ENCODE data around the gene ZNF189. TPM values are rescaled to one million over a fixed set of nuclear protein-coding genes. Genes with fewer than 3 reads are reported as not detected.

ZNF189 gene
- total and polyA plus RNA-seq, 2 donors (not counting 3 experiments of a cell fraction or from before 2014, with no cell fraction given): 3.3 to 14.6 TPM

- FAIRE-seq: no peak
- Histone ChIP-seq H3K36me3 (ENCODE audit: control insufficient read depth in 2 of 2, extremely low read depth in 1 of 2, insufficient read depth in 2 of 2, low read length in 2 of 2) (no peaks in the 10 kb centered on the region), H3K27ac (ENCODE audit: insufficient read depth, low read depth, low read length) (no peak overlapping the region), H3K9me1 (replicated peaks; ENCODE audit: control insufficient read depth, extremely low read depth, insufficient read depth, low read length) (no peaks in the 10 kb centered on the region), H2AFZ (ENCODE audit: low read depth, low read length) (no peak overlapping the region), H3K9ac (replicated peaks; ENCODE audit: extremely low read depth, insufficient read depth, low read length) (no peak overlapping the region), H3K79me2 (ENCODE audit: control insufficient read depth, insufficient read depth, low read length) (no peaks in the 10 kb centered on the region), H3K4me1 (ENCODE audit: control insufficient read depth, extremely low read depth, insufficient read depth, low read length) (no peaks in the 10 kb centered on the region), H4K20me1 (replicated peaks; ENCODE audit: control insufficient read depth, extremely low read depth, insufficient read depth, low read length) (no peaks in the 10 kb centered on the region), H3K4me3 (replicated peaks in 1 of 3; ENCODE audit: insufficient read depth in 1 of 3, low read depth in 1 of 3, low read length in 3 of 3) (no peak overlapping the region), H3K27me3 (ENCODE audit: control insufficient read depth in 2 of 2, insufficient read depth in 2 of 2, low read length in 2 of 2) (no peaks in the 10 kb centered on the region), H3K9me3 (replicated peaks; ENCODE audit: control insufficient read depth, insufficient read depth, low read length) (no peaks in the 10 kb centered on the region), H3K4me2 (ENCODE audit: insufficient read depth, low read length) (no peak overlapping the region)
- BruUV-seq (replicated peaks): no TSS peak
- intact Hi-C loops (cut with micrococcal nuclease): no loop called here
- POLR2A ChIA-PET: no interaction called here
- dilution Hi-C loops (cut with MboI; ENCODE audit: extremely low pct_ligation_motif_present, low sequenced_read_pairs): no loop called here
- CTCF ChIA-PET: no interaction called here
- TF ChIP-seq JUN (IDR thresholded peaks at IDR 0.05; ENCODE audit: borderline replicate concordance, insufficient read depth, insufficient read length, low read depth) (no peak), POLR2AphosphoS5 (IDR thresholded peaks at IDR 0.05; ENCODE audit: insufficient read depth, low read depth, low read length) (no peak), GATA2 (IDR thresholded peaks at IDR 0.05; ENCODE audit: insufficient read depth, insufficient read length, low read depth, low read length) (no peak), FOS (IDR thresholded peaks at IDR 0.05; ENCODE audit: borderline replicate concordance, insufficient read depth, low read length) (no peak), POLR2A (IDR thresholded peaks at IDR 0.05; ENCODE audit: low read depth, low read length) (no peak), MYC (IDR thresholded peaks at IDR 0.05; ENCODE audit: low read depth, low read length) (no peak), EZH2 (IDR thresholded peaks at IDR 0.05; ENCODE audit: borderline replicate concordance, low read depth, low read length, severe bottlenecking) (no peak)
- TF ChIP-seq, protein P1, sequence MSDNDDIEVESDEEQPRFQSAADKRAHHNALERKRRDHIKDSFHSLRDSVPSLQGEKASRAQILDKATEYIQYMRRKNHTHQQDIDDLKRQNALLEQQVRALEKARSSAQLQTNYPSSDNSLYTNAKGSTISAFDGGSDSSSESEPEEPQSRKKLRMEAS (IDR thresholded peaks at IDR 0.05; ENCODE audit: insufficient read depth, insufficient read length): no peak
- TF ChIP-seq, protein P2, sequence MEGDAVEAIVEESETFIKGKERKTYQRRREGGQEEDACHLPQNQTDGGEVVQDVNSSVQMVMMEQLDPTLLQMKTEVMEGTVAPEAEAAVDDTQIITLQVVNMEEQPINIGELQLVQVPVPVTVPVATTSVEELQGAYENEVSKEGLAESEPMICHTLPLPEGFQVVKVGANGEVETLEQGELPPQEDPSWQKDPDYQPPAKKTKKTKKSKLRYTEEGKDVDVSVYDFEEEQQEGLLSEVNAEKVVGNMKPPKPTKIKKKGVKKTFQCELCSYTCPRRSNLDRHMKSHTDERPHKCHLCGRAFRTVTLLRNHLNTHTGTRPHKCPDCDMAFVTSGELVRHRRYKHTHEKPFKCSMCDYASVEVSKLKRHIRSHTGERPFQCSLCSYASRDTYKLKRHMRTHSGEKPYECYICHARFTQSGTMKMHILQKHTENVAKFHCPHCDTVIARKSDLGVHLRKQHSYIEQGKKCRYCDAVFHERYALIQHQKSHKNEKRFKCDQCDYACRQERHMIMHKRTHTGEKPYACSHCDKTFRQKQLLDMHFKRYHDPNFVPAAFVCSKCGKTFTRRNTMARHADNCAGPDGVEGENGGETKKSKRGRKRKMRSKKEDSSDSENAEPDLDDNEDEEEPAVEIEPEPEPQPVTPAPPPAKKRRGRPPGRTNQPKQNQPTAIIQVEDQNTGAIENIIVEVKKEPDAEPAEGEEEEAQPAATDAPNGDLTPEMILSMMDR (IDR thresholded peaks at IDR 0.05; ENCODE audit: extremely low read depth in 1 of 2, insufficient read depth in 1 of 2, low read depth in 1 of 2, low read length in 2 of 2): no peak
- DNase-seq (ENCODE audit: low read depth, low spot score): no peak
These were observed 44.4 kb upstream of the ZNF189 start for GRCh38 chr9:101354143-101354764.

Data from endothelial cell of umbilical vein (primary cell).